ENCODE measurements around the gene THSD7A.

The THSD7A gene

DNA sequence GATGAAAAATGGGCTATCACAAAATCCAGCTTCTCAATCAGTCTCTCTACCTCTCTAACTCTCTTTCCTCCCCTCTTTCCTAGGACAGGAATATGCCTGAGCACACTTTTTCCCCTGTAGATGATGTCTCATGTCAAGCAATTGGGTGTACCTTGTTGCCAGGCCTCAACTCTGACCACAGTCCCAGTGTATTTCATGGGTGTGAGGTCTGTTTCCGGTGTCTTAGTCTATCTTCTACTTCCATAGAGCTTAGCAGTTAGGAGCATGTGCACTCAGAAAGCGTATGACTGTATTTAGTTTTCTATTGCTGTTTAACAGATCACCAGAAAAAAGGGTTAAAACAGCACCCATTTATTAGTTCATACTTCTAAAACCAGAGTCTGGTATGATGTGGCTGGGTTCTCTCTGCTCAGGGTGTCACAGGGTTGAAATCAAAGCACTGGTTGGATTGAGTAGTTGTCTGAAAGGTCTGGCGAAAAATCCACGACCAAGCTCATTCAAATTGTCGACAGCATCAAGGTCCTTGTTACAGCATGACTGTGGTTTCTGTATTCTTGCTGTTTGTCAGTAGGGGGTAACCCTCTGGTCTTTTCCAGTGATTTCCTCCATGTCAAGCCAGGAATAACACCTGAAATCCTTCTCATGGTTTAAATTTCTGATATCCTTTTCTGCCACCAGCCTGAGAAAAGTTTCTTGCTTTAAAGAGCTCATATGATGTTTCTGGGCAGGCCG lies 130.0 kb downstream of the THSD7A start:
- DNase-seq (ENCODE audit: extremely low read depth, low read depth): no peak
- TF ChIP-seq, protein P1, sequence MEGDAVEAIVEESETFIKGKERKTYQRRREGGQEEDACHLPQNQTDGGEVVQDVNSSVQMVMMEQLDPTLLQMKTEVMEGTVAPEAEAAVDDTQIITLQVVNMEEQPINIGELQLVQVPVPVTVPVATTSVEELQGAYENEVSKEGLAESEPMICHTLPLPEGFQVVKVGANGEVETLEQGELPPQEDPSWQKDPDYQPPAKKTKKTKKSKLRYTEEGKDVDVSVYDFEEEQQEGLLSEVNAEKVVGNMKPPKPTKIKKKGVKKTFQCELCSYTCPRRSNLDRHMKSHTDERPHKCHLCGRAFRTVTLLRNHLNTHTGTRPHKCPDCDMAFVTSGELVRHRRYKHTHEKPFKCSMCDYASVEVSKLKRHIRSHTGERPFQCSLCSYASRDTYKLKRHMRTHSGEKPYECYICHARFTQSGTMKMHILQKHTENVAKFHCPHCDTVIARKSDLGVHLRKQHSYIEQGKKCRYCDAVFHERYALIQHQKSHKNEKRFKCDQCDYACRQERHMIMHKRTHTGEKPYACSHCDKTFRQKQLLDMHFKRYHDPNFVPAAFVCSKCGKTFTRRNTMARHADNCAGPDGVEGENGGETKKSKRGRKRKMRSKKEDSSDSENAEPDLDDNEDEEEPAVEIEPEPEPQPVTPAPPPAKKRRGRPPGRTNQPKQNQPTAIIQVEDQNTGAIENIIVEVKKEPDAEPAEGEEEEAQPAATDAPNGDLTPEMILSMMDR (IDR thresholded peaks at IDR 0.05; ENCODE audit: low read depth, low read length): no peak

DNA sequence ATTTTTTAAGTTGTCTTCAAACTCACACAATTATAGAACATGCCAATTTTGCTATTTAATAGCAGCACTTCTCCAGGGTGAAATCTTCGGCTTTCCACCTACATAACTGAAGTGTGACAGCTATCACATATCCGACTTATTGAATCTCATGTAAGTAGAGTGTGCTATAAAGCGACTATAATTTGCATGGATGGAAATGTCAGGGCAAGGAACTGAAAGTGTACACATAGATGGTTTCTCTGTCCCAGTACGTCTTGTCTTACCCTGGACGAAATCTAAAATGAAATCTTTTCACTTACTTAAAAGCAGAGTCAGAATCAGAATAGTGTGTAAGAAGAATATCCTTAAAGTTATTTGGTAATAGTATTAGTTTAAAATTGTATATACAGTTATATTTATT lies 132.3 kb downstream of the THSD7A start:
- no peak for DNase-seq (ENCODE audit: extremely low read depth, low read depth)
- TF ChIP-seq, protein P1 (IDR thresholded peaks at IDR 0.05; ENCODE audit: low read depth, low read length): no peak

DNA sequence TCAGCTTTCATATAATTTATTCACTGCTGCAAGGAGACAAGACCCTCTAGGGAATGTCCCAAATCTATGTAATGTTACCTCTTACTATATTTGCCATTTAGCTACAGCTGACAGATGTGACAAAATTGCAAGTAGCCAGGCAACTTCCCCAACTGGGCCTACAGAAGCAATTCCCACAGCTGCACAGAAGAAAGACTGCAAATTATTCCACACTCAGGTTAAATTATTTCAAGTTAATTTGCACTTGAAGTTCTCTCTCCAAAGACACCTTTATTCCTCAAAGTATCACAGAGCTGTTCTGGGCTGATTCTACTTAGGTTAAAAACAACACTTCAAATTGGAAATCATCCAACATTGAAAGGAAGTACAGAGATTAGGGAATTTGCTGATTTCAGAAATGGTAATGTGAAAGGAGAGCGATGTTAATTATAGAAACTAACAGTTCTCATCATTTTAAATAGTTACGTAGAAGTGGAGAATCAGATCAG lies 133.6 kb downstream of the THSD7A start:
- no peak for DNase-seq (ENCODE audit: extremely low read depth, low read depth)
- TF ChIP-seq, protein P1 (IDR thresholded peaks at IDR 0.05; ENCODE audit: low read depth, low read length): no peak

GRCh38 chr7:11690395-11690794 lies 141.6 kb downstream of the THSD7A start:
- DNase-seq (ENCODE audit: extremely low read depth, low read depth): no peak
- TF ChIP-seq, protein P1 (IDR thresholded peaks at IDR 0.05; ENCODE audit: low read depth, low read length): no peak

- DNase-seq (ENCODE audit: extremely low read depth, low read depth): no peak
- TF ChIP-seq, protein P1 (IDR thresholded peaks at IDR 0.05; ENCODE audit: low read depth, low read length): no peak
These were observed 142.9 kb downstream of the THSD7A start for GRCh38 chr7:11689096-11689495.

GRCh38 chr7:11681461-11681860 lies 150.5 kb downstream of the THSD7A start:
- DNase-seq (ENCODE audit: extremely low read depth, low read depth): no peak
- TF ChIP-seq, protein P1 (IDR thresholded peaks at IDR 0.05; ENCODE audit: low read depth, low read length): no peak

GRCh38 chr7:11675163-11675562 lies 156.8 kb downstream of the THSD7A start:
- TF ChIP-seq, protein P1 (IDR thresholded peaks at IDR 0.05; ENCODE audit: low read depth, low read length): no peak
- DNase-seq (ENCODE audit: extremely low read depth, low read depth): no peak
